SU-DHL-6 (cell line): ENCODE data around the gene CYBC1.

Source experiments
- CTCF ChIP-seq: fragments of 200-600 bp; sonication (generic); IDR thresholded peaks from one replicate; pipeline ENCODE4 v1.5.1; 2017; ENCODE audit warnings: antibody characterized with exemption, mild to moderate bottlenecking, low read length, moderate library complexity; ENCODE audit not compliant: insufficient read depth, poor library complexity, severe bottlenecking
- EZH2phosphoT487 ChIP-seq: fragments of 200-600 bp; sonication (generic), shearing (Covaris generic); conservative IDR thresholded peaks from 2 replicates; pipeline ENCODE4 v1.6.1; 2018; ENCODE audit warnings: mild to moderate bottlenecking, antibody characterized with exemption, low read length, moderate library complexity, mixed read lengths

GRCh38 chr17:82396601-82397435 lies 53.7 kb downstream of the CYBC1 start:
- TF ChIP-seq CTCF (no peak), EZH2phosphoT487 (no peak)
